Adrenal gland (tissue), 12 donors: ENCODE results near the gene RNF215. TPM values are rescaled to one million over a fixed set of nuclear protein-coding genes. Genes with fewer than 3 reads are reported as not detected.

ENCODE experiments used
- DNase-seq, 7 donors: peaks; one replicate each; pipeline ENCODE4 v3.0.0-alpha.2; 2019 to 2020
- H3K27ac ChIP-seq, 5 donors: fragments of 200-600 bp; sonication (generic) in 4 of 5; 1 replicate in 3 of 5; 2 replicates in 2 of 5; pipeline versions ENCODE4 v1.5.1 to v1.8.0; 2016 to 2020; ENCODE audit warnings: mild to moderate bottlenecking in 1 of 5
- H3K27me3 ChIP-seq: fragments of 200-600 bp; 2 replicates; pipeline ENCODE4 v1.8.0; 2021
- H3K36me3 ChIP-seq, 2 donors: fragments of 200-600 bp; replicated peaks in 1 of 2; 1 replicate in 1 of 2; 2 replicates in 1 of 2; pipeline versions ENCODE4 v1.5.1 to v1.8.0; 2018 to 2022
- H3K4me1 ChIP-seq, 2 donors: fragments of 200-600 bp; replicated peaks in 1 of 2; 1 replicate in 1 of 2; 2 replicates in 1 of 2; pipeline versions ENCODE4 v1.5.1 to v1.8.0; 2018 to 2021
- H3K4me3 ChIP-seq, 4 donors: fragments of 200-600 bp; sonication (generic) in 3 of 4; one replicate each; pipeline ENCODE4 v1.5.1; 2016 to 2018
- H3K9me3 ChIP-seq, 3 donors: fragments of 200-600 bp; sonication (generic) in 1 of 3; replicated peaks in 1 of 3; 1 replicate in 2 of 3; 2 replicates in 1 of 3; pipeline versions ENCODE4 v1.5.1 to v1.8.0; 2016 to 2021
- CTCF ChIP-seq, 6 experiments: fragments of 450-650 bp in 4 of 6; fragments of 200-600 bp in 2 of 6; sonication (generic) in 1 of 6; IDR thresholded peaks; 1 replicate in 5 of 6; 2 replicates in 1 of 6; pipeline versions ENCODE4 v1.5.1 to v1.8.0; 2016 to 2021; ENCODE audit warnings: antibody characterized with exemption in 6 of 6, mild to moderate bottlenecking in 2 of 6, moderate library complexity in 1 of 6
- POLR2A ChIP-seq, 2 donors: fragments of 450-650 bp; IDR thresholded peaks; one replicate each; pipeline ENCODE4 v1.6.1; 2017; ENCODE audit warnings: antibody characterized with exemption in 2 of 2, mild to moderate bottlenecking in 2 of 2, moderate library complexity in 1 of 2
- WGBS, 4 donors: extraction: QIAGEN DNeasy Blood & Tissue Kit in 2 of 4; methylation state at CpG; one replicate each; pipeline versions ENCODE4 v1.1.5 to v1.1.7; 2013 to 2017; 5-methylcytosine and 5-hydroxymethylcytosine counted together
- intact Hi-C, 2 donors: fragments of 100-400 bp; cut with DNase I; formaldehyde crosslinking; loops; one replicate each; pipeline versions ENCODE4 v1.14.1 to v1.15.0; 2022 to 2023
- polyA plus RNA-seq, 3 donors: library from polyadenylated mRNA; stranded (reverse); fragments of 200-250 nt in 2 of 3; fragments of 350-450 nt in 1 of 3; fragmentation: Illumina TruSeq in 1 of 3; extraction: RNeasy Lipid Tissue Mini Kit (QIAGEN cat#74804) in 1 of 3; gene quantifications; one replicate each; pipeline ENCODE4 v1.2.3, GENCODE V29; 2013 to 2014
- total RNA-seq, 9 donors: library from RNA; depleted of rRNA in 4 of 9; stranded (reverse); fragments of >200 nt in 4 of 9; fragments of 120-200 nt in 1 of 9; fragmentation: NEBNext Ultra II Directional in 1 of 9; extraction: Animal tissue kit (Norgen Biotek cat#: 25700) in 1 of 9; gene quantifications; one replicate each; pipeline versions ENCODE4 v1.1.0 to v1.2.4, GENCODE V29; 2013 to 2023
- donor health status: healthy with polysubstance abuse.
- donor health status: Bipolar disorder and iron deficiency.
- donor health status: DM: yes; HTN: yes; CAD: no.
- donor health status: DM: no; HTN: no; CAD: no.
- donor health status: DM: no; HTN: no; CAD: no.
- donor health status: DM: yes; HTN: yes; CAD: no.

The RNF215 gene
- total and polyA plus RNA-seq, 12 donors = 2.0 to 20.1 (median 12.1) TPM

- H3K4me3 ChIP-seq = no peak overlapping the region
- intact Hi-C loops = no loop called here
- 76 to 92% (median 88%) methylated on average over 4 of the region's 4 CpGs for WGBS, 4 donors
- DNase-seq = no peak
- no peaks in the 10 kb centered on the region for H3K4me1 ChIP-seq
- TF ChIP-seq CTCF (IDR thresholded peaks at IDR 0.05) = no peak
- no peak overlapping the region for H3K27ac ChIP-seq
- H3K27me3 ChIP-seq = no peaks in the 10 kb centered on the region
- H3K36me3 ChIP-seq = peaks cover 0 to 23% of the 10 kb centered on the region in 2 donors
- no peaks in the 10 kb centered on the region for H3K9me3 ChIP-seq
Observed at GRCh38 chr22:30413001-30413400, 25.8 kb upstream of the RNF215 start.

- H3K4me1 ChIP-seq = no peaks in the 10 kb centered on the region
- no peak for TF ChIP-seq CTCF (IDR thresholded peaks at IDR 0.05)
- TF ChIP-seq POLR2A (IDR thresholded peaks at IDR 0.05) = no peak
- no peak for DNase-seq
- no peak overlapping the region for H3K4me3 ChIP-seq
- H3K27ac ChIP-seq = no peak overlapping the region
- WGBS, 4 donors = 81 to 93% (median 87%) methylated on average over 3 of the region's 3 CpGs
- no peaks in the 10 kb centered on the region for H3K27me3 ChIP-seq
- H3K9me3 ChIP-seq = no peaks in the 10 kb centered on the region
- peaks cover 0 to 12% of the 10 kb centered on the region in 2 donors for H3K36me3 ChIP-seq
- intact Hi-C loops = no loop called here
Observed at GRCh38 chr22:30411780-30412179, 24.6 kb upstream of the RNF215 start.

- DNase-seq = no peak
- Histone ChIP-seq H3K4me3 (no peak overlapping the region), H3K36me3 (no peaks in the 10 kb centered on the region), H3K4me1 (no peaks in the 10 kb centered on the region), H3K27me3 (no peaks in the 10 kb centered on the region), H3K27ac (no peak overlapping the region), H3K9me3 (no peaks in the 10 kb centered on the region)
- TF ChIP-seq CTCF (IDR thresholded peaks at IDR 0.05) (no peak), POLR2A (IDR thresholded peaks at IDR 0.05) (no peak)
- 85 to 91% (median 89%) methylated on average over 7 to 13 of the region's 13 CpGs for WGBS, 4 donors
- intact Hi-C loops = no loop called here
Observed at GRCh38 chr22:30408388-30409102, 21.3 kb upstream of the RNF215 start.

GRCh38 chr22:30406400-30406799, 19.2 kb upstream of the RNF215 start:
- Histone ChIP-seq H3K9me3 (no peaks in the 10 kb centered on the region), H3K4me3 (no peak overlapping the region), H3K27me3 (no peaks in the 10 kb centered on the region), H3K4me1 (no peaks in the 10 kb centered on the region), H3K27ac (no peak overlapping the region), H3K36me3 (no peaks in the 10 kb centered on the region)
- intact Hi-C loops = no loop called here
- no peak for TF ChIP-seq CTCF (IDR thresholded peaks at IDR 0.05)
- TF ChIP-seq POLR2A (IDR thresholded peaks at IDR 0.05) = no peak
- whole genome bisulfite sequencing, 4 donors = 80 to 98% (median 90%) methylated on average over 6 of the region's 6 CpGs
- DNase-seq = no peak
